Measurements from ENCODE around the gene SYTL3. TPM values are rescaled to one million over a fixed set of nuclear protein-coding genes. Genes with fewer than 3 reads are reported as not detected.

Gene SYTL3
- total and polyA plus RNA-seq, 3 donors from 2014 or later, result 7.0 to 11.0 (median 10.2) TPM

DNA sequence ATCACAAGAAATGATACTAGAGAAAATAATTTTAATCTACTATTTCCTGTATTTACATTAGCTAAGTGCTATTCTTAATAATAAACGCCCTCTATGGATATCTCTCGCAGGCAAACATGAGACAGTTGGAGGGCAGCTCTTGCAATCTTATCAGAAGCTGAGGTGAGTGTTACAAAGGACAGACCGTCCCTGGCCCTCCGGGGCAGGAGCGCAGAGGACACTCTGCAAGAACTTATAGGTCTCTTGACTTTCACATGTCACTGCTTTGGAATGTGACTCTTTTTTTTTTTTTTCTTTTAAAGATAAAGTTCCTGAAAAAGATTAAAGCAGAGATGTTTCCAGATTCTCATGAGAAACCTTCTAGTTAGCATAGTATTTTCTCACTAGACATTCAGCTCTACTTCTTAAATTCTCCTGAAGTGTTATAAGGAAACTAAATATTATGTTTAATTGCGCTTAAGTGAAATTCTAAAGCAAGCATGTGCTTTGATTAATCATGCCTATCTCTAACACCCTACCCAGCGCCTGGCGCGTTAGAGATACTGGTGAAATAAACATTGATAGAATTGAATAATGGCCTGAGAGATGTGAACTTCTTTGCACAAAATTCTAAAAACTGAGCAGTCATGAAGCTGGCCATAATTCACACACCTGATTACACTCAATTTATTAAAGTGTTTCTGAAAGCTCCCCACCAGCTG, 57.4 kb downstream of the SYTL3 start:
- intact Hi-C loops (cut with DNase I; ENCODE audit: low total_unique reads), result loop anchor here (5.0 to 10.0 kb wide), 2 partner anchors 108 to 265 kb away; partner anchors contain the start of gene EZR
- peaks cover 42% of the 10 kb centered on the region for H3K4me1 ChIP-seq
- peak; percentile 79 for DNase-seq
- WGBS, 2 donors, result 20 to 36% methylated on average over 9 of the region's 9 CpGs
- no peaks in the 10 kb centered on the region for H3K36me3 ChIP-seq (ENCODE audit: low read depth, missing control alignments)
- H3K9me3 ChIP-seq, result no peaks in the 10 kb centered on the region
- no peaks in the 10 kb centered on the region for H3K27me3 ChIP-seq
- peak overlapping the region; percentile 82 to 88 for H3K27ac ChIP-seq
- H3K4me3 ChIP-seq, result no peak overlapping the region
- TF ChIP-seq POLR2A (IDR thresholded peaks at IDR 0.05), result no peak
- TF ChIP-seq, protein P1, sequence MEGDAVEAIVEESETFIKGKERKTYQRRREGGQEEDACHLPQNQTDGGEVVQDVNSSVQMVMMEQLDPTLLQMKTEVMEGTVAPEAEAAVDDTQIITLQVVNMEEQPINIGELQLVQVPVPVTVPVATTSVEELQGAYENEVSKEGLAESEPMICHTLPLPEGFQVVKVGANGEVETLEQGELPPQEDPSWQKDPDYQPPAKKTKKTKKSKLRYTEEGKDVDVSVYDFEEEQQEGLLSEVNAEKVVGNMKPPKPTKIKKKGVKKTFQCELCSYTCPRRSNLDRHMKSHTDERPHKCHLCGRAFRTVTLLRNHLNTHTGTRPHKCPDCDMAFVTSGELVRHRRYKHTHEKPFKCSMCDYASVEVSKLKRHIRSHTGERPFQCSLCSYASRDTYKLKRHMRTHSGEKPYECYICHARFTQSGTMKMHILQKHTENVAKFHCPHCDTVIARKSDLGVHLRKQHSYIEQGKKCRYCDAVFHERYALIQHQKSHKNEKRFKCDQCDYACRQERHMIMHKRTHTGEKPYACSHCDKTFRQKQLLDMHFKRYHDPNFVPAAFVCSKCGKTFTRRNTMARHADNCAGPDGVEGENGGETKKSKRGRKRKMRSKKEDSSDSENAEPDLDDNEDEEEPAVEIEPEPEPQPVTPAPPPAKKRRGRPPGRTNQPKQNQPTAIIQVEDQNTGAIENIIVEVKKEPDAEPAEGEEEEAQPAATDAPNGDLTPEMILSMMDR (IDR thresholded peaks at IDR 0.05), result no peak

DNA sequence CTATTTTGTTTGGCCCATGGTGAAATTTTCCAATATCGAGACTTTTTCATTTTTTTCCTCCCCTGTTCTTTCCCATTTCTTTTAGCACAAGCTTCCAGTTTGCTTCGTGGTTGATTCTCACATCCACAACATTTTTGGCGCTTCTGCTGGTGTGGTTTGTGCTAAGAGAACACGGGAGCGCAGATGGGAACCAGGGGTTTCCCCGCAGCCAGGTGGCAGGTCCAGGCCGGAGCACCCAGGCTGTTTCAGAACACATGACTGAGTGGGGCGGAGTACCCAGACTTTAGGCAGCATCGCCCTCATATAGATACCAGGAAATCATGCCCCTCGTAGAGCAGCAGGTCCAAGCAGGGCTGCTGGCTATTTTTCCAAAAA, 58.0 kb downstream of the SYTL3 start:
- intact Hi-C loops (cut with DNase I; ENCODE audit: low total_unique reads), result loop anchor here (5.0 to 10.0 kb wide), 2 partner anchors 107 to 264 kb away; partner anchors contain the start of gene EZR
- Histone ChIP-seq H3K4me3 (no peak overlapping the region), H3K9me3 (no peaks in the 10 kb centered on the region), H3K27me3 (no peaks in the 10 kb centered on the region), H3K4me1 (peaks cover 42% of the 10 kb centered on the region), H3K27ac (peak overlapping the region; percentile 82 to 88), H3K36me3 (ENCODE audit: low read depth, missing control alignments) (no peaks in the 10 kb centered on the region)
- 44 to 48% methylated on average over 10 of the region's 10 CpGs for WGBS, 2 donors
- no peak for TF ChIP-seq POLR2A (IDR thresholded peaks at IDR 0.05)
- TF ChIP-seq, protein P1 (IDR thresholded peaks at IDR 0.05), result no peak
- peak; percentile 61 for DNase-seq

DNA sequence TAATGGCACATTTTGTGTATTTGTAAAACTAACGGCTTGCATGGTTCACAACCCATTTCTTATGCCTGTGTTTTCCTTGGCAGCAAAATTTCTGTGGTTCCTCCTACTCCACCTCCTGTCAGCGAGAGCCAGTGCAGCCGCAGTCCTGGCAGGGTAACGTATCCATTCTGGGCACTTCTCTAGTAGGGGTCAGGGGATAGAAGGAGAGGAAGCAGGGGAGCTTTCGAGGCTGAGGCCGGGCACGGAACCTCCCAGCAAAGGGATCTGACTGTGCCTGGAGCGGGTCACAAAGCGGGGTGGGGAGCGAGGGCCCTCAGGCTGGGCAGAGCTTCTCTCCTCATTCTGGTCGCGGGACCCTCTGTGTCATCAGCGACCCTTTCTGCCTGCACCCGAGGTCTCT, 58.4 kb downstream of the SYTL3 start:
- Histone ChIP-seq H3K27me3 (no peaks in the 10 kb centered on the region), H3K9me3 (no peaks in the 10 kb centered on the region), H3K36me3 (ENCODE audit: low read depth, missing control alignments) (no peaks in the 10 kb centered on the region), H3K4me1 (peaks cover 42% of the 10 kb centered on the region), H3K4me3 (no peak overlapping the region), H3K27ac (peak overlapping the region; percentile 82 to 88)
- intact Hi-C loops (cut with DNase I; ENCODE audit: low total_unique reads), result loop anchor here (5.0 to 10.0 kb wide), 2 partner anchors 107 to 264 kb away; partner anchors contain the start of gene EZR
- peak; percentile 66 for DNase-seq
- 39 to 40% methylated on average over 11 to 14 of the region's 14 CpGs for WGBS, 2 donors
- TF ChIP-seq, protein P1 (IDR thresholded peaks at IDR 0.05), result peak in 1 of 3 experiments; percentile 27
- TF ChIP-seq POLR2A (IDR thresholded peaks at IDR 0.05), result no peak

DNA sequence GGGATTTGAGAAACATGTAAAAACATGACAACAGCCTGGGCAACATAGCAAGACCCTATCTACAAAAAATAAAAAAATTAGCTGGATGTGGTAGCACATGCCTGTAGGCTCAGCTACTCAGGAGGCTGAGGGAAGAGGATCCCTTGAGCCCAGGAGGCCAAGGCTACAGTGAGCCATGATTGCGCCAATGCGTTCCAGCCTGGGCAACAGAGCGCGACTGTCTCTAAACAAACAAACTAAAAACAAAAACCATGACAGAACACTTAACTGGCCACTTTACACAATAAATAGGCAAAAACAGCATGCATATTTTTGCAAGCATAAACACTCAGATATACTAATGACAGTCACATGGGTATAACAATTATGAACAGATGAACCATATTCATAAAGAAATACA, 60.0 kb downstream of the SYTL3 start:
- no peak for DNase-seq
- no peaks in the 10 kb centered on the region for H3K27me3 ChIP-seq
- no peak overlapping the region for H3K27ac ChIP-seq
- WGBS, 2 donors, result 98 to 99% methylated on average over 4 of the region's 4 CpGs
- no peak overlapping the region for H3K4me3 ChIP-seq
- TF ChIP-seq POLR2A (IDR thresholded peaks at IDR 0.05), result no peak
- TF ChIP-seq, protein P1 (IDR thresholded peaks at IDR 0.05), result no peak
- intact Hi-C loops (cut with DNase I; ENCODE audit: low total_unique reads), result loop anchor here (5.0 to 10.0 kb wide), 2 partner anchors 105 to 262 kb away; partner anchors contain the start of gene EZR
- peaks cover 31% of the 10 kb centered on the region for H3K4me1 ChIP-seq
- H3K9me3 ChIP-seq, result no peaks in the 10 kb centered on the region
- no peaks in the 10 kb centered on the region for H3K36me3 ChIP-seq (ENCODE audit: low read depth, missing control alignments)
